Stimulated activated CD8-positive, alpha-beta memory T cell treated with anti-CD3 and anti-CD28 coated beads, Interleukin-12 subunit alpha, Interleukin-12 subunit beta, amount 100 ng/mL, for 4 hours (primary cell): Measurements from ENCODE around the gene HSD11B2.

ENCODE experiments used
- DNase-seq: peaks from one replicate; pipeline ENCODE4 v3.0.0-alpha.2; 2020; ENCODE audit warnings: low read depth

HSD11B2 gene

GRCh38 chr16:67430977-67431774 lies at the start of gene HSD11B2:
HSD11B2 (plus strand) TSS chr16:67431121; CDS start chr16:67431249, 128 bp downstream.
- DNase-seq: no peak

- no peak for DNase-seq
These were observed 47.6 kb upstream of the HSD11B2 start for GRCh38 chr16:67383284-67383683.

GRCh38 chr16:67384778-67385510 lies 46.0 kb upstream of the HSD11B2 start:
- DNase-seq: no peak

GRCh38 chr16:67386861-67387455 lies 44.0 kb upstream of the HSD11B2 start:
- DNase-seq: no peak

- DNase-seq: no peak
These were observed 43.3 kb upstream of the HSD11B2 start for GRCh38 chr16:67387479-67388079.

GRCh38 chr16:67388191-67388590 lies 42.7 kb upstream of the HSD11B2 start:
- no peak for DNase-seq

- DNase-seq: no peak
These were observed 42.3 kb upstream of the HSD11B2 start for GRCh38 chr16:67388591-67388990.

GRCh38 chr16:67389911-67390815 lies 40.8 kb upstream of the HSD11B2 start:
- no peak for DNase-seq

GRCh38 chr16:67390816-67391423 lies 40.0 kb upstream of the HSD11B2 start:
- no peak for DNase-seq

- no peak for DNase-seq
These were observed 39.3 kb upstream of the HSD11B2 start for GRCh38 chr16:67391424-67392300.

- no peak for DNase-seq
These were observed 38.4 kb upstream of the HSD11B2 start for GRCh38 chr16:67392301-67393059.

GRCh38 chr16:67393111-67393787 lies 37.7 kb upstream of the HSD11B2 start, which contains the start of gene TPPP3:
TPPP3 (minus strand) TSS chr16:67393498; CDS start chr16:67391111, 2,387 bp downstream.
- DNase-seq: no peak

- no peak for DNase-seq
These were observed 37.1 kb upstream of the HSD11B2 start for GRCh38 chr16:67393788-67394154.

GRCh38 chr16:67394155-67395104 lies 36.5 kb upstream of the HSD11B2 start:
- DNase-seq: no peak

GRCh38 chr16:67395105-67395457 lies 35.8 kb upstream of the HSD11B2 start:
- no peak for DNase-seq

- DNase-seq: no peak
These were observed 35.3 kb upstream of the HSD11B2 start for GRCh38 chr16:67395458-67396158.
